Body of pancreas (tissue), 4 donors: Measurements from ENCODE around the gene BEGAIN. TPM values are rescaled to one million over a fixed set of nuclear protein-coding genes. Genes with fewer than 3 reads are reported as not detected.
A peak's percentile ranks its signal among the peaks of the same experiment; 100 is the strongest.

Source experiments
- ATAC-seq: fragments of 150-250 bp; one replicate; pipeline ENCODE4 v1.9.1; 2016
- DNase-seq, 4 donors: peaks; one replicate each; pipeline ENCODE4 v3.0.0-alpha.2; 2019
- H3K27ac ChIP-seq, 4 donors: fragments of 200-600 bp; sonication (generic); 1 replicate in 3 of 4; 2 replicates in 1 of 4; pipeline versions ENCODE4 v1.5.1 to v1.6.1; 2016 to 2019; ENCODE audit warnings: mild to moderate bottlenecking in 1 of 4, mixed read lengths in 1 of 4, moderate library complexity in 1 of 4
- H3K27me3 ChIP-seq, 2 donors: fragments of 200-600 bp; sonication (generic); one replicate each; pipeline ENCODE4 v1.6.0; 2016; ENCODE audit warnings: mild to moderate bottlenecking in 1 of 2
- H3K36me3 ChIP-seq, 2 donors: fragments of 200-600 bp; sonication (generic); replicated peaks in 1 of 2; 2 replicates each; pipeline ENCODE4 v1.5.1; 2016; ENCODE audit warnings: low read depth in 2 of 2; ENCODE audit not compliant: insufficient read depth in 1 of 2
- H3K4me1 ChIP-seq: fragments of 200-600 bp; sonication (generic); one replicate; pipeline ENCODE4 v1.6.0; 2016
- H3K4me3 ChIP-seq, 2 donors: fragments of 200-600 bp; sonication (generic); 1 replicate in 1 of 2; 2 replicates in 1 of 2; pipeline ENCODE4 v1.5.1; 2016 to 2019
- H3K9me3 ChIP-seq, 3 donors: fragments of 200-600 bp; sonication (generic); 1 replicate in 2 of 3; 2 replicates in 1 of 3; pipeline ENCODE4 v1.5.1; 2016
- CTCF ChIP-seq, 7 experiments: fragments of 450-650 bp in 4 of 7; fragments of 200-600 bp in 3 of 7; sonication (generic) in 3 of 7; IDR thresholded peaks; one replicate each; pipeline ENCODE4 v1.5.1; 2016 to 2019; ENCODE audit warnings: antibody characterized with exemption in 7 of 7
- POLR2A ChIP-seq, 3 donors: fragments of 450-650 bp; IDR thresholded peaks; one replicate each; pipeline ENCODE4 v1.6.1; 2016; ENCODE audit warnings: antibody characterized with exemption in 3 of 3, mild to moderate bottlenecking in 2 of 3
- WGBS, 2 donors: methylation state at CpG; one replicate each; pipeline ENCODE4 v1.1.5; 2017; 5-methylcytosine and 5-hydroxymethylcytosine counted together
- intact Hi-C: fragments of 100-400 bp; cut with DNase I; formaldehyde crosslinking; loops from one replicate; pipeline ENCODE4 v1.15.1; 2023
- total RNA-seq, 2 donors: library from RNA; depleted of rRNA; stranded (reverse); fragments of >200 nt; gene quantifications; one replicate each; pipeline ENCODE4 v1.1.0, GENCODE V29; 2016

BEGAIN gene
- total RNA-seq, 2 donors from 2014 or later, result 23.9 to 28.7 TPM

- H3K27me3 ChIP-seq, result no peaks in the 10 kb centered on the region
- H3K27ac ChIP-seq, result peak overlapping the region; percentile 87 to 94 (median 89)
- H3K36me3 ChIP-seq, result no peaks in the 10 kb centered on the region
- ATAC-seq (no peak), DNase-seq (peak in 1 of 4 donors; percentile 5)
- no peak overlapping the region for H3K4me3 ChIP-seq
- intact Hi-C loops, result no loop called here
- TF ChIP-seq CTCF (IDR thresholded peaks at IDR 0.05) (no peak), POLR2A (IDR thresholded peaks at IDR 0.05) (no peak)
- 78 to 83% methylated on average over 8 of the region's 8 CpGs for WGBS, 2 donors
- no peaks in the 10 kb centered on the region for H3K9me3 ChIP-seq
- peaks cover 74% of the 10 kb centered on the region for H3K4me1 ChIP-seq
Measured at GRCh38 chr14:100536121-100536510, 51.1 kb downstream of the BEGAIN start.

DNA sequence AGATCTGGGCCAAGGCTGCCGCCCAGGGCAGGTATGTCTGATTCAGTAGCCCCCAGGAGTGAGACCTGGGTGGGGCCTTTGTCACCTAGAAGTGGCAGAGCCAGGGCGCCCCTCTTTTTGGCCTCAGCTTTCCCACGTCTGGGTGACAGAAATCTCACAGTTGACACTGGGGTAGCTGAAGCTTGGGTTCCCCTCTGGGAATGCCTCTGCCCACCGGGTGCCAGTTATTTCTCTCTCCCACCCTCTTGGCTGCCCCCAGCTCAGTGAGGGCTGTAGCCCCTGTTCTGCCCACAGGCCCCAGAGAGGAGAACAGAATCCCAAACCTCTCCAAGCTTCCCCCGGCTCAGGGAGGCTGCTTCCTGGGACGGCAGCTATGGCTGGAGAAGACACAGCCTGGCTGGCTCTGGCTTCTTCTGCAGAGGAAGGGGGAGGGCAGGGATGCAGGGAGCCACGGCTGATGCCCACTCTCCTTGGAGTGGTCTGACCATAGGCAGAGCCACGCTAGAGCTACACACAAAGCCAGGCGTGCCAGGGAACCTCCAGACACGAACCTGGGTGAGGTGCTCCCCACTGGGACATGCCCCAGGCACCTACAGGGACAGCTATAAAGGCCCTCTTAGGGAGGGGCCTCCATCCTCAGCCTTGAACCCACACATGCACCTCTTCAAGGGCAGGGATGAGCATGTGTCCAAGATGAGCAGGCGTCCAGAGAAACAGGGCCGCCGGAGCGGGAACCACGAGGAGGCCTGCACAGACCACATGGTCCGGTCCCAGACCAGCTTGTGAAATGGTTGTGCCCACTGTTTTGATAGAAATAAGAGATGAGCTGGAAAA is 51.7 kb downstream of the BEGAIN start:
- ATAC-seq (no peak), DNase-seq (peak in 2 of 4 donors; percentile 1 to 5)
- TF ChIP-seq POLR2A (IDR thresholded peaks at IDR 0.05) (no peak), CTCF (IDR thresholded peaks at IDR 0.05) (no peak)
- Histone ChIP-seq H3K27me3 (no peaks in the 10 kb centered on the region), H3K4me1 (peaks cover 74% of the 10 kb centered on the region), H3K27ac (peak overlapping the region; percentile 87 to 94 (median 89)), H3K36me3 (no peaks in the 10 kb centered on the region), H3K4me3 (no peak overlapping the region), H3K9me3 (no peaks in the 10 kb centered on the region)
- intact Hi-C loops, result no loop called here
- WGBS, 2 donors, result 81 to 82% methylated on average over 10 to 16 of the region's 16 CpGs

GRCh38 chr14:100534528-100535286 is 52.5 kb downstream of the BEGAIN start:
- peaks cover 72% of the 10 kb centered on the region for H3K4me1 ChIP-seq
- H3K4me3 ChIP-seq, result no peak overlapping the region
- H3K9me3 ChIP-seq, result no peaks in the 10 kb centered on the region
- ATAC-seq, result peak; percentile 60
- no peak for TF ChIP-seq CTCF (IDR thresholded peaks at IDR 0.05)
- TF ChIP-seq POLR2A (IDR thresholded peaks at IDR 0.05), result peak in 2 of 3 donors; percentile 42 to 54
- H3K36me3 ChIP-seq, result no peaks in the 10 kb centered on the region
- no peaks in the 10 kb centered on the region for H3K27me3 ChIP-seq
- WGBS, 2 donors, result 33 to 39% methylated on average over 10 to 13 of the region's 13 CpGs
- peak overlapping the region; percentile 87 to 94 (median 89) for H3K27ac ChIP-seq
- intact Hi-C loops, result no loop called here
- DNase-seq, result peak; percentile 78 to 89 (median 88)

DNA sequence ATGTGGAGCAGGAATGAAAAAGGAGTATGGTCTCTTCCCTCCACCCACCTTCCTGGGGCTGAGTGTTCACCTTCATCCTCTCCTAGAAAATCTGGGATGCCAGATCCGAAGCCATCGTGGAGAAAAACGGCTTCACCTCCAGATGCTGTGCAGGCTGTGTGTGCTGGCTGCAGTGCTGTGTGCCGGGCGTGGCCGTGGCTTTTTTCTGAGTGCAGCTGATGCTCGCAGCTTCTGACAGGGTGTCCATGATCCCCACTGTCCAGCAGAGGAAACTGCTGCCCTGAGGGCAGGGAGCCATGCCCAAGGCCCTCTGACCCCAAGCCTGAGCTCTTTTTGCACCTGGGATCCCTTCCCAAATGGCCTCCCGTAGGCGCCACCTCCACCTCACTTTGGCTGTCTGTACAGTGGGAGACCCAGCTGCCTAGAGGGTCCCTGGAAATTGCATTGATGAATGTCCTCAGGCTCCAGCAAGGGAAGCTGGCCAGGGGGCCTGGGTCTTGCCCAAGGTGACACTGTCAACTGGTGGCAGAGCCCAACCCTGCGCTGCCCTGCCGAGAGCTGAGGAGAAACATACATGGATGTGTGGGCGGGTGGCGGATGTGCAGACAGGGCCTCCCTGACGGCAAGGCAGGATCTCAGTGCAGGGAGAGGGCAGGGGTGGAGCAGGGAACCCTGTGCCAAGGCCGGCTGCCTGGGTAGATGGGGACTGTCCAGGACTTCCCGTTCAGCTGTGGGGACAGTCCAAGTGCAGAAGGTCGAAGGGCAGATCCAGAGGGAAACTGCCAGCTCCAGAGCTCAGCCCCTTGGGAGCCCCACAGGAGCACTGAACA is 53.3 kb downstream of the BEGAIN start:
- Histone ChIP-seq H3K27ac (peak overlapping the region; percentile 87 to 94 (median 89)), H3K4me1 (peaks cover 70% of the 10 kb centered on the region), H3K4me3 (no peak overlapping the region), H3K27me3 (no peaks in the 10 kb centered on the region), H3K9me3 (no peaks in the 10 kb centered on the region), H3K36me3 (no peaks in the 10 kb centered on the region)
- DNase-seq (peak; percentile 79 to 89 (median 81)), ATAC-seq (peak; percentile 60)
- TF ChIP-seq CTCF (IDR thresholded peaks at IDR 0.05) (no peak), POLR2A (IDR thresholded peaks at IDR 0.05) (peak in 1 of 3 donors; percentile 34)
- intact Hi-C loops, result no loop called here
- 31 to 35% methylated on average over 17 of the region's 17 CpGs for WGBS, 2 donors
